ENCODE results near the gene CANX.

DNA sequence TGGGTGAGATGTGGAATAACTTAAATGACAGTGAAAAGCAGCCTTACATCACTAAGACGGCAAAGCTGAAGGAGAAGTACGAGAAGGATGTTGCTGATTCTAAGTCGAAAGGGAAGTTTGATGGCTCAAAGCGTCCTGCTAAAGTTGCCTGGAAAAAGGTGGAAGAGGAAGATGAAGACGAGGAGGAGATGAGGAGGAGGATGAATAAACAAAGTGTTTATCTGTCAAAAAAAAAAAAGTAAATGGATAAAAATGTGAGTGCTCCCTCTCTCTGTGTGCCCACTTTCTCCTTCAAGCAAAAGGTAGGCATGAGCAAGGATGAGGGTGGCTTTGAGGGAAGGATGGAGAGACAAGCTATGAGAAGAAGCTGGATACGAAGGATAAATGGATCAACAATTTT lies 4.2 kb upstream of the CANX start:
- TF ChIP-seq, protein P1, sequence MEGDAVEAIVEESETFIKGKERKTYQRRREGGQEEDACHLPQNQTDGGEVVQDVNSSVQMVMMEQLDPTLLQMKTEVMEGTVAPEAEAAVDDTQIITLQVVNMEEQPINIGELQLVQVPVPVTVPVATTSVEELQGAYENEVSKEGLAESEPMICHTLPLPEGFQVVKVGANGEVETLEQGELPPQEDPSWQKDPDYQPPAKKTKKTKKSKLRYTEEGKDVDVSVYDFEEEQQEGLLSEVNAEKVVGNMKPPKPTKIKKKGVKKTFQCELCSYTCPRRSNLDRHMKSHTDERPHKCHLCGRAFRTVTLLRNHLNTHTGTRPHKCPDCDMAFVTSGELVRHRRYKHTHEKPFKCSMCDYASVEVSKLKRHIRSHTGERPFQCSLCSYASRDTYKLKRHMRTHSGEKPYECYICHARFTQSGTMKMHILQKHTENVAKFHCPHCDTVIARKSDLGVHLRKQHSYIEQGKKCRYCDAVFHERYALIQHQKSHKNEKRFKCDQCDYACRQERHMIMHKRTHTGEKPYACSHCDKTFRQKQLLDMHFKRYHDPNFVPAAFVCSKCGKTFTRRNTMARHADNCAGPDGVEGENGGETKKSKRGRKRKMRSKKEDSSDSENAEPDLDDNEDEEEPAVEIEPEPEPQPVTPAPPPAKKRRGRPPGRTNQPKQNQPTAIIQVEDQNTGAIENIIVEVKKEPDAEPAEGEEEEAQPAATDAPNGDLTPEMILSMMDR (conservative IDR thresholded peaks at IDR 0.05) = no peak
- no peak for TF ChIP-seq ZFX (IDR thresholded peaks at IDR 0.05)
